Testis (tissue), 2 donors: ENCODE data around the gene REXO4.

ENCODE experiments used
- CTCF ChIP-seq, 3 experiments: fragments of 450-650 bp in 2 of 3; fragments of 200-600 bp in 1 of 3; sonication (generic) in 1 of 3; IDR thresholded peaks; one replicate each; pipeline ENCODE4 v1.5.1; 2016 to 2019; ENCODE audit warnings: antibody characterized with exemption in 3 of 3, mild to moderate bottlenecking in 2 of 3, moderate library complexity in 1 of 3
- POLR2A ChIP-seq: fragments of 450-650 bp; IDR thresholded peaks from one replicate; pipeline ENCODE4 v1.6.1; 2017; ENCODE audit warnings: antibody characterized with exemption, mild to moderate bottlenecking, moderate library complexity

- TF ChIP-seq CTCF (IDR thresholded peaks at IDR 0.05) (no peak), POLR2A (no peak)
Measured at GRCh38 chr9:133402689-133403088, 15.1 kb downstream of the REXO4 start.
